ENCODE measurements around the gene EXOC3L4.
"Not testable (repeated sequence)": the region's sequence is repeated elsewhere in the genome, so short reads cannot be mapped to it uniquely, and the experiment has no call there.

Gene EXOC3L4

GRCh38 chr14:103108749-103109207 is 14.3 kb downstream of the EXOC3L4 start:
- DNase-seq = no peak

DNA sequence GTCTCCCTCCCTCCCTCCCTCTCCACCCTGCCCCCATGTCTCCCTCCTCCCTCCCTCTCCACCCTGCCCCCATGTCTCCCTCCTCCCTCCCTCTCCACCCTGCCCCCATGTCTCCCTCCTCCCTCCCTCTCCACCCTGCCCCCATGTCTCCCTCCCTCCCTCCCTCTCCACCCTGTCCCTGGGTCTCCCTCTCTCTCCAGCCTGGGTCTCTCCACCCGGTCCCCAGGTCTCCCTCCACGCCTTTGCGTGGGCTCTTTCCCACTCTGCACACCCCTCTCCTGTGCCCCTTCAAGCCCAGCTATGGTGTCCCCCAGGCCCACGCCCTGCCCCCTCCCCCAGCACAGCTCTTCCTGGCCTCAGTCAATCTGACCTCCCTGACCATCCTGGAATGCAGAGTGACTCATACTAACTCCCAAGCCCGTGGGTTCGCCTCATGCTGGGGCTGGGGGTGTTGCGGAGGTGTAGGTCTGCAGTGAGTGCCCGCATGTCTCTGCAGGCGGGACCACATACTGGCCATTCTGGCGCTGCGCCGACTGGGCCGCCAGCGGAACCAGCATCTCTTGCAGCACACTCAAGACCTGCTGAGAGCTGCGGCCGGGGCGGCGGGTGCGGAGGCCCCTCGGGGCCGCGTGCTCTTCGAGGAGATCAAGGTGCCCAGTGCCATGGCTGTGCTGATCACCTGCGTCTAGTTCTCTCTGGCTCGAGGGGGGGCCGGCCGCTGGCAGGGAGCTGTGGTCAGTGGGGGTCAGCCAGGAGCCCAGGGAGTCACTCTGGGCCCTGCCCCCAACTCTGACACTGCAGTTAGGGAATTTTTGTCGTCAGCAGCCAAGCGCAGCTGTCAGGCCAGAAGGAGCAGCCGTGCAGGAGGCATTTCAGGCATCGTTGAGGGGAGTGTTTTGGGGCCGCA is 15.3 kb downstream of the EXOC3L4 start:
- no peak for DNase-seq

- DNase-seq = no peak
Observed at GRCh38 chr14:103110681-103111231, 16.2 kb downstream of the EXOC3L4 start.

- DNase-seq = no peak
Observed at GRCh38 chr14:103111232-103111868, 16.8 kb downstream of the EXOC3L4 start.

DNA sequence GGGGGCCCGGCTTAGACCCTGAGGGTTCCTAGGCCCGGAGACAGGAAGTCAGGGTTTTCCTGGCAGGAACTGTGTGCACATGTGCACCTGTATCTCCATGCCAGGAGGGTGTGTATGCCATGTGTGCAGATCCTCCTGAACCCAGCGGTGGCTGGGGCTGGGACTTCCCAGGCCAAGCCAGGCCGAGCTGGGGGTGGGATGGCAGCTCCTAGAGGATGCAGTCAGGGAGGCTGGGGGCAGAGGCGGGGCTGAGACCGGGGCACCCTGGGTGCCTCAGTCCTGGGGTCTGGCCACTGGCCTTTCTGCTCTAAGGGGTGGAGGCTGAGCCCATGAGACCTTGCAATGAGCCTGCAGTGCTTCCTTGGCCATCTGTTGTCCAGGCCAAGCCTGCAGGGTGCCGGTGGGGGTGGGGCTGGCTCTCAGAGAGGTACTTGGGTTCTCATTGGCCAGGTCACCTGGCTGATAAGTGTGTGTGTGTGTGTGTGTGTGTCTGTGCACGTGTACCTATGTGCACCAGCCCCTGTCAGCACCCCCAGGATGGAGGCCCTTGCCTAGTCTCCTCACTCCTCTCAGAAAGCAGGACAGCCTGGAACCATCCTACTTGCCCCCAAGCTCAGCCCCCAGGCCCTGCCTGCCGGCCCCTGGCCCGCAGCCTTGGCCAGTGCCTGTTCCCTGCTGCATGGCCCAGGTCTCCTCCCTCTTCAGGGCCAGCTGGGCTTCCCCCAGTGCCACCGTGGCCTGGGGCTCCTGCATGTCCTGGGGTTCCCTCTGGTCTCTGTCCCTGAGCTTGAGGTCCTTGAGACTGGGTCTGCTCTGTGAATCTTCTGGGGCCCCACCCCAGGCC is 18.1 kb downstream of the EXOC3L4 start:
- no peak for DNase-seq

GRCh38 chr14:103113303-103113702 is 18.8 kb downstream of the EXOC3L4 start:
- no peak for DNase-seq

DNA sequence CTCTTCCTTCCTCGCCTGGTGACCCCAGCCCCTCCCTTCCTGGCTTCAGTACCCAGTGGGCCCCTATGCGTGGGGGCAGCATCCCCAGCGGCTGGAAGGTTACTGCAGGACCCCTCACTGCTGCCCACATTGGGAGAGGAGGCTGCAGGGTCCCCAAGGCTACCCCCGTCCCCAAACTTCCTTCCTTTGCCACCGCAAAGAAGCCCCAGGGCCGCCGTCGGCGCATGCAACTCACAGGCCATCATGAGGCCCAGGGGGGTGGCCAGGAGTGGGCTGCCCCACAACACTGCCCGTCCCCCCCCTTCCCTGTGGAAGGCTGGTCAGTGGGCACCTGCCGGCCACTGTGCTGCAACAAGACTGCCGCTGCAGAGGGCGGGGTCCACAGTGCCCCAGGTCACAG is 19.2 kb downstream of the EXOC3L4 start:
- DNase-seq = no peak

- DNase-seq = not testable (repeated sequence)
Observed at GRCh38 chr14:103115086-103115679, 20.7 kb downstream of the EXOC3L4 start.

- DNase-seq = no peak
Observed at GRCh38 chr14:103115845-103116572, 21.5 kb downstream of the EXOC3L4 start.

- DNase-seq = no peak
Observed at GRCh38 chr14:103116636-103117035, 22.1 kb downstream of the EXOC3L4 start.

- not testable (repeated sequence) for DNase-seq
Observed at GRCh38 chr14:103117499-103117898, 23.0 kb downstream of the EXOC3L4 start.

GRCh38 chr14:103118018-103118662 is 23.6 kb downstream of the EXOC3L4 start:
- DNase-seq = no peak

DNA sequence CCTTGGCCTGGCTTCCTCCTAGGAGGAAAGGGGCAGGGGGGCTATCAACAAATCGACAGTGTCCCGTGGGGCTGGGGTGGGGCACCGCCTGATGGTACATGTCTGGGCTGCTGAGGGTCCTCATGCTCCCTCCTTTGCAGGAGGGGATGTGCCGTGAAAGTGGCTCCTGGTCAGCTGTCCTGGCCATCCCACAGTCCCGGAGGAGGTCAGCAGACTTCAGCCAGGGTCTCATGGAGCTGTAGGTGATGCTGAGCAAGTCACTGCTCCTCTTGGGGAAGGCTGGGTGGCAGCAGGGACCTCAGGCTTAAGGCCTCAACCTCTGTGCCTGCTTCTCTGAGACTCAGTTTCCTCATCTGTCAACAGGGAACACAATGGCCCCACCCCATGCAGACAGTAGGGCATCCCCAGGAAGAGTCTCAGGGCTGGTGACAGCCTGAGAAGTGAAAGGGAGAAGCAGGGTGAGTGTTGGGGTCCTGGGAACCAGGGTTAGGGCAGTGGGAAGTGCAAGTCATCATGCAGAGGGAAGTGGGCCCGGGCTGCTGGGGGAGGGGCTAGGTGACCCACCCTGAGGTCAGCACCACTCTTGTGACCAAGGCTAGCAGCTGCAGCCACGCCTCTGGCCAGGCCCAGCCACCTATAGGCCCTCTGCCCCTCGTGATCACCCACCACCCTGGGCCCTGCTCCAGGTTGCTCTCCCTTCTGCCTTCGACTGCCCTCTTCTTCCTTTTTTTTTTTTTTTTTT is 24.3 kb downstream of the EXOC3L4 start:
- DNase-seq = no peak

- not testable (repeated sequence) for DNase-seq
Observed at GRCh38 chr14:103119527-103119926, 25.0 kb downstream of the EXOC3L4 start.

DNA sequence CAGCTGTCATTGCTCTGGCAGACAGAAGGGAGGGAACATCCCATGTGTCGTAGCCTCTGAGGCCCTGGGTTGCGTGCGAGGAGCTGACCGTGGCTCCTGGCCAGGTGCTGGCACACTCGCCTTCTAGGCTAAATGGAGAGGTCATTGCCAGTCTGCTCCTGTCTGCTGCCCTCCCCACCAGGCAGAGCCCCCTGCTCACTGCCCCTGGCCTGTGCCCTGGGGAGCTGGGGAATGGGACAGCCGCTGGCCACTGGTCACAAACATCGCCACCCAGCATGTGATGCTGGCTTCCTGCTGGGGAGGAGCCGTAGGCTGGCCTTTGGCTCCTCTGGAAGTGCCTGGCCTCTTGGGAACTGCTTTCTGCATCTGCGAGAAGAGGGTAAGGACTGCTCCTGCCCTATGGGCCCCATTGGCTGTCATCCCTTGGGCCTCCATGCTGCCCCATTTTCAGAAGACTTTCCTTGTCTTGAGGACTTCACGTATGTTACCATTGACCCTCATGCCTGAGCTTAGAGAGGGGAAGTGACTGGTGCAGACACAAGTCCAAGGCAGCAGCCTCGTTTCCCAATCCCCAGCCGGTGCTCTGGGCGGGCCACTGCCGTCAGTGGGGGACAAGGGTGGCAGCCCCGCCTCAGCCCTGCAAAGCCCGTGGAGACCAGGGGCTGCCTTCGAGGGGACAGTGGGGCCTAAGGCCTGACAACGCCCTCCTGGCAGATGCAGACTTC is 26.8 kb downstream of the EXOC3L4 start:
- DNase-seq = no peak

GRCh38 chr14:103121846-103122584 is 27.5 kb downstream of the EXOC3L4 start:
- DNase-seq = no peak

DNA sequence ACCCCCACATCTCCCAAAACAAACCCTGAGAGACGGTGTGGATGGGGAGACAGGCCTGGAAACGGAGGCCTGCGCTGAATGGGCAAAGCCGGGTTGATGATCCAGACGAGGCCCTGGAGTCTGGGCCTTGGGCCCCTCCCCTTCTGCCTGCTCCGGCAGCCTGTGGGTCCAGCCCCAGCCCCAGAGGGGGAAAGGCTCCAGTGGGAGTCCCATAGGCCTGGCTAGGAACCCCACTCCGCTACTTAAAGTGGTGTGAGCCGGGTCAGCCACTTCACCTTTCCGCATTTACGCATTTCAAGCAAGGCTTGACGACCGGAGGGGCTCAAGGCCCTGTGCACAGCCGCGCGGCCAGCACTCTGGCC is 28.0 kb downstream of the EXOC3L4 start:
- DNase-seq = no peak

GRCh38 chr14:103122947-103123633 is 28.6 kb downstream of the EXOC3L4 start, which contains the start of gene TNFAIP2:
TSS of gene TNFAIP2 (plus strand) at chr14:103123461. CDS start at chr14:103126458, 2,997 bp downstream.
- DNase-seq = no peak

Measured in stimulated activated CD4-positive, alpha-beta T cell treated with anti-CD3 and anti-CD28 coated beads, Interleukin-4, amount 100 ng/mL, for 4 hours (primary cell).